Esophagus muscularis mucosa (tissue), 4 donors: Measurements from ENCODE around the gene SLC22A7. TPM values are rescaled to one million over a fixed set of nuclear protein-coding genes. Genes with fewer than 3 reads are reported as not detected.

Experiments
- DNase-seq: peaks from one replicate; pipeline ENCODE4 v3.0.0-alpha.2; 2017; ENCODE audit errors: extremely low spot score
- H3K27ac ChIP-seq, 4 donors: fragments of 200-600 bp; sonication (generic); replicated peaks in 1 of 4; 1 replicate in 3 of 4; 2 replicates in 1 of 4; pipeline ENCODE4 v1.5.1; 2016 to 2019; ENCODE audit warnings: mild to moderate bottlenecking in 1 of 4
- H3K27me3 ChIP-seq, 4 donors: fragments of 200-600 bp; sonication (generic); one replicate each; pipeline versions ENCODE4 v1.5.1 to v1.6.0; 2016 to 2019
- H3K36me3 ChIP-seq, 4 donors: fragments of 200-600 bp; sonication (generic); one replicate each; pipeline ENCODE4 v1.5.1; 2016 to 2019
- H3K4me1 ChIP-seq, 4 donors: fragments of 200-600 bp; sonication (generic); one replicate each; pipeline ENCODE4 v1.5.1; 2016 to 2019
- H3K4me3 ChIP-seq, 4 donors: fragments of 200-600 bp; sonication (generic); 1 replicate in 2 of 4; 2 replicates in 2 of 4; pipeline ENCODE4 v1.5.1; 2016 to 2019; ENCODE audit warnings: mild to moderate bottlenecking in 4 of 4, moderate library complexity in 1 of 4
- H3K9me3 ChIP-seq, 4 donors: fragments of 200-600 bp; sonication (generic); 1 replicate in 3 of 4; 2 replicates in 1 of 4; pipeline ENCODE4 v1.5.1; 2016 to 2019
- EP300 ChIP-seq: sonication (generic); formaldehyde crosslinking; IDR thresholded peaks from one replicate; pipeline ENCODE4 v1.6.1; 2017; ENCODE audit warnings: antibody characterized with exemption
- POLR2A ChIP-seq: fragments of 450-650 bp; IDR thresholded peaks from one replicate; pipeline ENCODE4 v1.6.1; 2017; ENCODE audit warnings: antibody characterized with exemption, moderate library complexity, mild to moderate bottlenecking, low read depth
- POLR2AphosphoS5 ChIP-seq, 2 donors: sonication (generic); formaldehyde crosslinking; IDR thresholded peaks; one replicate each; pipeline ENCODE4 v1.6.1; 2017; ENCODE audit warnings: antibody characterized with exemption in 2 of 2
- WGBS: methylation state at CpG from one replicate; pipeline ENCODE4 v1.1.5; 2018; 5-methylcytosine and 5-hydroxymethylcytosine counted together
- intact Hi-C: fragments of 100-400 bp; cut with DNase I; formaldehyde crosslinking; loops from one replicate; pipeline ENCODE4 v1.15.1; 2023
- total RNA-seq, 4 donors: library from RNA; depleted of rRNA; stranded (reverse); fragments of >200 nt; gene quantifications; one replicate each; pipeline versions ENCODE4 v1.1.0 to v1.2.1, GENCODE V29; 2016
- TF ChIP-seq, protein P1 (sequence below), 3 experiments: fragments of 200-600 bp in 2 of 3; fragments of 450-650 bp in 1 of 3; sonication (generic) in 2 of 3; IDR thresholded peaks; one replicate each; pipeline ENCODE4 v1.5.1; 2017 to 2019; ENCODE audit warnings: antibody characterized with exemption in 3 of 3, mild to moderate bottlenecking in 2 of 3, moderate library complexity in 1 of 3

SLC22A7 gene
- total RNA-seq, 4 donors from 2014 or later = not detected

DNA sequence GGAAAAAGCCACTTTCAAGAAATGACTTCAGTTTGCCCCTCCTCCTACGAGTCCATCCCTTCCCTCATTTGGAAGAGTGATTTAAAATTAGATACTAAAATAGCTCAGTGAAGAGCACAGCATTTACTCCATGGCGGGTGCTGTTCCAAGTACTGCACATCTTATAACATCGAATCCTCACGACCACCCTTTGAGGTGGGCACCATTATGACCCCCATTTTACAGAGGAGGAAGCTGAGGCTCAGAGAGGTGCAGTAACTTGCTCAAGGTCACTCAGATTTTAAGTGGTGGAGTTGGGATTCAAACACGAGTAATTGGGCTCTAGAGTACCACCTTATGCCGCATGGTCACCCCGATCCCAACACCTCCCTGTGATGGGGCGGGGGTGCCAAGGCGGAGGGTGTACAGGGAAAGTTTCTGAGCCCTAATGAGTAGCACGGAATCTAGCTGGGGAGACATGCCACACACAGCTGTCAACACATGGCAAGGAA, 29.2 kb upstream of the SLC22A7 start:
- no peak for TF ChIP-seq EP300
- TF ChIP-seq POLR2A = no peak
- peak in 1 of 2 donors; percentile 23 for TF ChIP-seq POLR2AphosphoS5 (IDR thresholded peaks at IDR 0.05)
- Histone ChIP-seq H3K4me1 (peaks cover 31 to 42% (median 35%) of the 10 kb centered on the region in 4 donors), H3K36me3 (no peaks in the 10 kb centered on the region), H3K4me3 (peak overlapping the region; percentile 47 to 52 (median 50)), H3K27ac (peak overlapping the region; percentile 71 to 88 (median 83)), H3K9me3 (no peaks in the 10 kb centered on the region), H3K27me3 (no peaks in the 10 kb centered on the region)
- intact Hi-C loops = no loop called here
- DNase-seq = no peak
- WGBS = 52% methylated on average over 10 of the region's 10 CpGs

DNA sequence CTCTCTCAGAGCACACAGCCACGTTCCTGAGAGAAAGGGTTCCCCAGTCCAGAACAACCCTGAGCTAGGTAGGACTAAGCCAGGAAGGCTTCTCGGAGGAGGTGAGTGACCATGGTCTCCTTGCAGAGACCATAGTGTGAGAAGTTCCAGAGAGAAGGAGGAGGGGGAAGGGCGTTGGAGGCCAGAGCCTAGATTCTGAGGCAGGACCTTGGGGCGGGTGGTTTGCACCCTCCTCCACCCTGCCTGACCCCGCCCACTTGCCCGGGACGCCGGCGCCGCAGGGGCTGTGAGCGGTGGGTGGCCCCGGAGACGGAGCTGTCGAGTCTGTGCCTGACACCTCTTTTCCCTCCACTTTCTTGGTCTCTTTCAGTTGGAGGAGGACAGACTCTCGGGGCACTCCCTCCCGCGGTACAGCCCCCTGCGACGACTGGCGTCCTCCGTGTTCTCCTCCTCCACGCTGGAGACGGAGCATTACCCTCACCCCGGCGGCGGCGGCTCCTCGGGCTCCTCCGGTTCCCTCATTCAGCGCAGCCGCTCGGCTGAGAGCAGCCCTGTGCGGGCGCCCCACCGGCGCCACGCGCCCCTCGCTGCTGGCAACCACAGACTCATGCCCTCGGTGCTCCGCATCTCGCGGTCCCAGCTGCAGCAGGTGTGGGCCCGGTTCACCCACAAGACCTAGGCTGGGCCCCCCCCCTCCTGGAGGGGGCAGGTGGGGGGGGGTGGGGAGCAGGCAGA, 28.6 kb upstream of the SLC22A7 start:
- H3K4me1 ChIP-seq = peaks cover 31 to 45% (median 35%) of the 10 kb centered on the region in 4 donors
- peaks cover 0 to 5% (median under 1%) of the 10 kb centered on the region in 4 donors for H3K27me3 ChIP-seq
- peak overlapping the region; percentile 71 to 88 (median 83) for H3K27ac ChIP-seq
- intact Hi-C loops = no loop called here
- H3K9me3 ChIP-seq = no peaks in the 10 kb centered on the region
- DNase-seq = no peak
- TF ChIP-seq, protein P1, sequence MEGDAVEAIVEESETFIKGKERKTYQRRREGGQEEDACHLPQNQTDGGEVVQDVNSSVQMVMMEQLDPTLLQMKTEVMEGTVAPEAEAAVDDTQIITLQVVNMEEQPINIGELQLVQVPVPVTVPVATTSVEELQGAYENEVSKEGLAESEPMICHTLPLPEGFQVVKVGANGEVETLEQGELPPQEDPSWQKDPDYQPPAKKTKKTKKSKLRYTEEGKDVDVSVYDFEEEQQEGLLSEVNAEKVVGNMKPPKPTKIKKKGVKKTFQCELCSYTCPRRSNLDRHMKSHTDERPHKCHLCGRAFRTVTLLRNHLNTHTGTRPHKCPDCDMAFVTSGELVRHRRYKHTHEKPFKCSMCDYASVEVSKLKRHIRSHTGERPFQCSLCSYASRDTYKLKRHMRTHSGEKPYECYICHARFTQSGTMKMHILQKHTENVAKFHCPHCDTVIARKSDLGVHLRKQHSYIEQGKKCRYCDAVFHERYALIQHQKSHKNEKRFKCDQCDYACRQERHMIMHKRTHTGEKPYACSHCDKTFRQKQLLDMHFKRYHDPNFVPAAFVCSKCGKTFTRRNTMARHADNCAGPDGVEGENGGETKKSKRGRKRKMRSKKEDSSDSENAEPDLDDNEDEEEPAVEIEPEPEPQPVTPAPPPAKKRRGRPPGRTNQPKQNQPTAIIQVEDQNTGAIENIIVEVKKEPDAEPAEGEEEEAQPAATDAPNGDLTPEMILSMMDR (IDR thresholded peaks at IDR 0.05) = no peak
- TF ChIP-seq POLR2AphosphoS5 (IDR thresholded peaks at IDR 0.05) = peak in 1 of 2 donors; percentile 29
- WGBS = 5% methylated on average over 24 of the region's 44 CpGs
- no peaks in the 10 kb centered on the region for H3K36me3 ChIP-seq
- H3K4me3 ChIP-seq = peak overlapping the region; percentile 47 to 52 (median 50)

DNA sequence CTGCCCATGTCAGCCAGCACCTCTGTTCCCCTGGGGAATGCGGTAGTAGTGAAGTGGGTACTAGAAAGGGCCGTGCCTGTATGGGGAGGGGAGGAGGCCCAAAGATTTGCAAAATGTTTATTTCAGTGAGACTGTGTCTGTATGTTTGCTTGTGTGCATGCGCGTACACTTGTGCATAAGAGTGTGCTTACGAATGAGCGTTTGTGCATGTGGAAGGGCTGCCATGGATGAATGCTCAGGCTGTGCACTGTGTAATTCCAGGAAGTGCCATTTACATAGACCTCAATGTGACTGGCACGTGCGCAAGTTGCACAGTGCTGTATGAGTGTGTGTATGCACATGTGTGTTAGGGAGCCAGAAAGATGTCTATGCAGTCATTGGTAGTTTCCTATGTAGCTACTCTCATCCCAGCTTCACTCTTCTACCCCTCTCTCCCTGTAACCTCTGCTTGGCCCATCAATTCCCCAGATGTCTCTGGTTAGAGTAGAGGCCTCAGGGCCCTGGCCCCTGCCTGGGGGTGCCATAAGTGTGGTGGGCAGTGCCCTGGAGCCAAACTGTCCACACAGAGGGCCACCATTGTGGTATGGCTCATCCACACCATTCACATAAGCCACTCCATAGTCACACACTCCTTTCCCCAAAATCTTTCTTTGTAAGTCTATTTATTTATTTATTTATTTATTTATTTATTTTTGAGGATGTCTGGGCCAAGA, 26.8 kb upstream of the SLC22A7 start:
- intact Hi-C loops = no loop called here

DNA sequence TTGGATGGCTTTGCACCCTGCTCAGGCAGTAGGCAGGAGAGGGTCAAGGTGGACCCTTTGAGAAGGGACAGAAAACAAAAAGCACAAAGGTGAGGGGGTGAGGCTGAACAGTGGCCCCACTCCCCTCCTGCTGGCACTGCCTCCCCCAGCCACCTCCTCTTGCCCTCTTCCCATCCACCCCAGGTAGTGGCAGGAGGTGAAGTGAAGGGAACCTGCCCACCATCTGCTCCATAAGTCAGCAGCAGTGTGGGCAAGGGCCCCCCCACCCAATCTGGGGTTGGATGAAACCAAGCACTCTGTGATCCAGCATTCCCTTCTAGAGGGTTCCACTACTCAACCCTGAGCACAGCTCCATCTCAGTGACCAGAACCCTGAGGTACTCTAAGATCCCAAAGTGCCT, 26.1 kb upstream of the SLC22A7 start:
- H3K27ac ChIP-seq = no peak overlapping the region
- TF ChIP-seq POLR2A = no peak
- no peak for TF ChIP-seq POLR2AphosphoS5 (IDR thresholded peaks at IDR 0.05)
- TF ChIP-seq, protein P1 (IDR thresholded peaks at IDR 0.05) = no peak
- no peak for TF ChIP-seq EP300
- H3K4me3 ChIP-seq = no peak overlapping the region
- no peaks in the 10 kb centered on the region for H3K9me3 ChIP-seq
- no peak for DNase-seq
- H3K27me3 ChIP-seq = peaks cover 0 to 27% (median 5%) of the 10 kb centered on the region in 4 donors
- peaks cover 40 to 67% (median 54%) of the 10 kb centered on the region in 4 donors for H3K4me1 ChIP-seq
- intact Hi-C loops = no loop called here
- H3K36me3 ChIP-seq = no peaks in the 10 kb centered on the region

More for the DNA sequence above, 26.8 kb upstream of the SLC22A7 start:
- Histone ChIP-seq H3K9me3 (no peaks in the 10 kb centered on the region), H3K27ac (peak overlapping the region; percentile 71 to 88 (median 83)), H3K4me3 (no peak overlapping the region), H3K4me1 (peaks cover 40 to 63% (median 53%) of the 10 kb centered on the region in 4 donors), H3K36me3 (no peaks in the 10 kb centered on the region), H3K27me3 (peaks cover 0 to 21% (median 3%) of the 10 kb centered on the region in 4 donors)
- no peak for DNase-seq
- 87% methylated on average over 8 of the region's 8 CpGs for WGBS
- TF ChIP-seq POLR2A (no peak), POLR2AphosphoS5 (IDR thresholded peaks at IDR 0.05) (no peak), EP300 (no peak)
- TF ChIP-seq, protein P1 (IDR thresholded peaks at IDR 0.05) = no peak

DNA sequence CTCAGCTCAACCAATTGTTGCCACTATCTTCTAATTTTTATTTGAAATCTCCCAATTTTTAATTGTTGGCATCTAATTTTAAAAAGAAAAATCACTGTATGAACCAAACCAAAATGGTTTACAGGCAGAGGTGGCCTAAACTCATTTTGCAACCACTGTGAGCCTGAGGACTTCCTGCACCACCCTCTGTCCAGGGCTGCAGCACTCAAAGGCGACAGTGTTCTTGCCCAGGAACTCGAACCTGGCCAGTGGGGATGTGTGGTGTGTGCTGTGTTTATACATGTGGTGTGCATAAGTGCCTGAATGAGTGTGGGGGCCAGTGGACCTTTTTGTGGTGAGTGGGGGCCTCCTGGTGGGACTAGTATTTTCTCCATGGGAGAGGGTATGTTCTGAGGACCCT, 24.4 kb upstream of the SLC22A7 start:
- TF ChIP-seq POLR2A (no peak), EP300 (no peak), POLR2AphosphoS5 (IDR thresholded peaks at IDR 0.05) (no peak)
- TF ChIP-seq, protein P1 (IDR thresholded peaks at IDR 0.05) = no peak
- intact Hi-C loops = no loop called here
- peaks cover 24 to 63% (median 53%) of the 10 kb centered on the region in 4 donors for H3K4me1 ChIP-seq

More for the DNA sequence above, 24.4 kb upstream of the SLC22A7 start:
- WGBS = 86% methylated on average over 2 of the region's 2 CpGs
- H3K9me3 ChIP-seq = no peaks in the 10 kb centered on the region
- no peak overlapping the region for H3K27ac ChIP-seq
- DNase-seq = no peak
- H3K27me3 ChIP-seq = peaks cover 0 to 27% (median 5%) of the 10 kb centered on the region in 4 donors
- no peaks in the 10 kb centered on the region for H3K36me3 ChIP-seq
- no peak overlapping the region for H3K4me3 ChIP-seq
